NK-92 treated with Interleukin-12 subunit alpha and Interleukin-12 subunit beta, amount 100 ng/mL, for 24 hours (cell line): ENCODE measurements around the gene AP2A1.

ENCODE experiments used
- DNase-seq: peaks from one replicate; lab custom pipeline; 2025; lab: John Stamatoyannopoulos, UW

AP2A1 gene

DNA sequence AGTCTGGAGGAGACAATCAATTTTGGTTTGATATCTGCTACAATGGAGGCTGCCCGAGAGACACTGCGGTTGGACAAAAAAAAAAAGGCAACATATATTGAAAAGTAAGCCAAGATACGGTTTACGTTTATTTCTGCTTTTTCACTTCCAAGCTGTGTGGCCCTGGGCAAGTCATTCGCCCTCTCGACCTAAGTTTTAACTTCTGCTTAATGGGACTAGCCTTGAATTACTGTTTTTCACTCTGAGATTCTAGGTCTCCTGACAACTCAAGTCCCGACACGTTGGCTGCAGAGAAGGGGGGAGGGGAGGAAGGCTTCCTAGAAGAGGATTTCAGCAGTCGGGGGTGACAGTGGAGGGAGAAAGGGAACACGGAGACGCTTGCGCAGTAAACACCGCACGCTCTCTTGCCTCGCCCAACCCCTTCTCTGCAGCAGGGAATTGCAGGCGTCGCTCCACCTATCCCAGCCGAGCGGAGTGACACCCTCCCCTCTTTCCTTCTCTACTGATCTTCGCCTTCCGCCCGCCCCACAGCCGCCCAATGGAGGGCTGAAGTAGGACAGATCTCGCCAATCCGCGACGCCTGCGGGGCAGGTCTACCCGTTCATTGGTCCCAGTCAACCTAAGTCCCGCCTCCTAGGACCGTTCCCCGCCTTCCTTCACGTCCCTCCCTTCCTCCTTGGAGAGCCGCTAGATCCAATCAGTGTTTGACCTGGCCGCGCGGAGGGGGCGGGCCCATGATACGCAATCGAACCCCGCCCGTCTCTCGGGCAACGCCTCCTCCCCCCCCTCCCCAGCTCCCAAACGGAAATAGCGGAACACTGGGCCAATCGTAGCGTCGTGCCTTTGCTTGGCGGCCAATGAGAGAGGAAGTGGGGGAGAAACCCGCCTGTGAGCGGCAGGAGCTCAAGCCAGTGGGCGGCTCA, 533 bp upstream of the AP2A1 start:
- peak; percentile 99 for DNase-seq

DNA sequence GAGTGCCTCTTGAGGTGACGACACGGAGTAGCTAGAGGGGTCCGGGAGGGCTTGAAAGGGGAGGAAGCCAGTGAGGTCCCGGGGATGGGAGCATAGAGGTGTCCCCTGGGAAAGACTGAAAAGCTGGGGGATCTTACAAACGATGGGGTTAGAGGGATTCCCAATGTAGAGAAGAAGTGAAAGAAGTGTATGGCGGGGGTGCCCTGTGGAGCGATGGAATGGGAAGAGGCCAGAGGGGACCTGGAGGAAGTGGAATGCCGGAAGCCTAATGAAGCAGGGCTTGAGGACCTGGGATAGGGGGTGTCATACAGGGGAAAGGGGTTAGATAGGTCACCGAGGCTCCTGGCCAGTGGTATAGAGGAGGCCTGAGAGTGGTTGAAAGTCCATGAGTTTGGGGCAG, 580 bp downstream of the AP2A1 start:
- no peak for DNase-seq

DNA sequence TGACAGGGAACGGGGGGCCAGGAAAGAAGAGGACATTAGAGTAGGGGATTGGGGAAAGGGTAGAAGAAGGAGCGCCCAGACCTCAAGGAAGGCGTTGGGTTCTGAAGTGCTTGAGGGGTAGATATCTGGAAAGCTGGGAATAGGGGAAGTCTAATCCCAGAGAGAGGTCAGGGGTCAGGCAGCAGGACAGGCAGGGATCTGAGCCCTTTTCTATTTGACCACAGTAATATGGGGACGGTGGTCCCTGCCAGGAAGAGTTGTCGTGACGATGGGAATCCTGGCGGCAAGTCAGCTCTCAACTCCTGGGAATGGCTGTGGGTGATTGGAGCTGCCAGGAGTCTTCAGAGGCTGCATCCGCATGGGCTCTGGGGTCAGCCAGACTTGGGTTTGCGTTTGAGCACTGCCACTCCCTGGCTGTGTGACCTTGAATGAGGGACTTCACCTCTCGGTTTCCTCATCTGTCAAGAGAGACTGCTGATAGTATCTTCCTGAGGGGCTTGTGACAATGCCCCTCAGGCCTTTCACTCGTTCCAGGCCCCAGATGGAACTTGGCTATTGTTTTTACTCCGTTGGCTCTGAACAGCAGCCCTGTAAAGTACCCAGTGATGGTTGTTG, 1.3 kb downstream of the AP2A1 start:
- DNase-seq, result no peak

DNA sequence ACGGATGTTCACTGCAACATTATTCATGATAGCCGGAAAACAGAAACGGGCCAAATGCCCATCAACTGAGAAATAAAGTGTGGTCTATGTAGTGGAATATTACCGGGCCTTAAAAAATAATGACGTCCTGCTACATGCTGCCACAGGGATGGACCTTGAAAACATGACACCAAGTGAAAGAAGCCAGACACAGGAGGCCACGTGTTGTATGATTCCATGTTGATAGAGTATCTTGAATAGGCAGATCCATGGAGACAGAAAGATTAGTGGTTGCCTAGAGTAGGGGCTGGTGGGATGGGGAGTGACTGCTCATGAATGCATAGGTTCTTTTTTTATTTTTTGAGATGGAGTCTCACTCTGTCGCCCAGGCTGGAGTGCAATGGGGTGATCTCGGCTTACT, 3.7 kb downstream of the AP2A1 start:
- no peak for DNase-seq

DNA sequence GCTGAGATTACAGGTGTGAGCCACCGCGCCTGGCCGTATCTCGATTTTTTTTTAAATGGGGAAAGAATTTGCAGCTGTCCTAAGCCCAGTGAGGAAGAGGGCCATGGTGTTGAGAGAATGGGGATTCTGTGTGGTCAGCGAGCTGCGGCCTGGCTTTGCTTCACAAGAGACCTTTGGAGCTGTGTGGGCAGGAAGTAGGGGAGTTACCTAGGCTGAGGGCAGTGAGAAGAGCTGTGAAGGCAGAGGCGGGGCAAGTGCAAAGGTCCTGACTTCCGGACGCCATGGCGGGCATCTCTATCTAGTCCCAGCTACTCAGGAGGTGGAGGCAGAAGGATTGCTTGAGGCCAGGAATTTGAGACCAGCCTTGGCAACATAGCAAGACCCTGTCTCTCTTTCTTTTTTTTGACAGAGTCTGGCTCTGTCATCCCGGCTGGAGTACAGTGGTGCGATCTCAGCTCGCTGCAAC, 4.9 kb downstream of the AP2A1 start:
- no peak for DNase-seq

DNA sequence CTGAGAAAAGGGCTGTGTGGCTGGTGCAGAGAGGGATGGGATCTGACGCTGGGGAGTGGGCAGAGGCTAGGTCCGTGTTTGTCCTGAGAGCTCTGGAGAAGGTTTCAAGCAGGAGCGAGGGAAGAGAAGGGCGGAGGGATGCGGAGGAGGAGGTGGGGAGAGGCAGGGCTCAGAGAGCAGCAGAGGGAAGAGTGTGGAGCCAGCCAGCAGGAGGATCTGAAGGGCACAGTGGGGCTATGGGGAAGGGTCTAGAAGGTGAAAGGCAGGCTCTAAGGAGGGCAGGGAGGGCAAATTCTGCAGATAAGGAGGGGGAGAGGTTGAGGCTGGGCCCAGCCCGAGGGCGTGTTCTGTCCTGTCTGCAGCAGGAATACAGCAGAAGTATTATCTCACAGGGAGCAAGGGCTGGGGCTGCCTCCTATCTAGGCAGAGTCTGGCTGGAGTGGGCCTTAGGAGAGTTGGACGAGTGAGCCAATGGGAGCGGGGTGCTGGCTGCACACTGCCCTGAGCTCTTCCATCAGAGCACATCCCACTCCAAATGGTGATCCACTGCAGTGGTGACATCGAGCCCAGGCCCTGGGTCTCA, 6.1 kb downstream of the AP2A1 start:
- no peak for DNase-seq

DNA sequence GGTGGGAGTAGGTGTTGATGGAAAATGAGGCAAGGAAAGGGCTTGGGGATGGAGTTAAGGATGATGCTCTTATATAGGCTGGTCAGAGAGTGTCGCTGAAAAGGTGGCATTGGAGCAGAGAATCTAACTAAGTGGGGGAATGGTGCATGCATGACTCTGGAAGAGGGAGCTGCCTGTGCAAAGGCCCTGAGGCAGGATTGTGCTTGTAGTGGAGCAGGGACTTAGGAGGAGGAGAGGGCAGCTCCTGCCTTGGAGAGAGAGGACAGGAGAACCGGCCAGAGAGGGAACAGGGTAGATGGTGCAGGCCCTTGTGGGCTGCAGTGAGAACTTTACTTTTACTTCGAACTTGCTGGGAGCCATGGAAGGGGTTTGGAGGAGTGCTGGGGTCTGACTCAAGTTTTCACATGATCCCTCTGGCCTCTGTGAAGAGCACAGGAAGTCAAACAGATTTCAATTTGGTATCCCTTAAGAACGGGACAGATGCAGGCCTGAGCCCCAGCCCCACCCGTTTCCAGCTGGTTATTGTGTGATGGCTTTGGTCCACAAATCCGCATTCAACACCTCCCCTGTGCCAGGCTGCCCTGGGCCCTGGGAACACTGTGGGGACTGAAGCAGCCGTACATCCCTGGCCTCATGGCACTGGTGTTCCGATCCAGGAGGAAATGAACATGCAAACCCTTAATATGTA, 7.0 kb downstream of the AP2A1 start:
- DNase-seq, result no peak

DNA sequence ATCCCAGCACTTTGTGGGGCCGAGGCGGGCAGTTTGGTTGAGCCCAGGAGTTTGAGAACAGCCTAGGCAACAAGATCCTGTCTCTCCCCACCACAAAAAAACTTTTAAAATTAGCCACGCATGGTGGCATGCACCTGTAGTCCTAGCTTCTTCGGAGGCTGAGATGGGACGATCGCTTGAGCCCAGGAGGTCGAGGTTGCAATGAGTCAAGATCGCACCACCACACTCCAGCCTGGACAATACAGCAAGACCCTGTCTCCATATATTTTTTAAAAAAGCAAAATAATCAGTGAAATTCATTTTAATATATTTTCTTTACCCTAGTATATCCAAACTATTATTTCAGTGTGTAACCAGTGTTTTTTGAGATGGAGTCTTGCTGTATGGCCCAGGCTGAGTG, 8.2 kb downstream of the AP2A1 start:
- DNase-seq, result no peak

DNA sequence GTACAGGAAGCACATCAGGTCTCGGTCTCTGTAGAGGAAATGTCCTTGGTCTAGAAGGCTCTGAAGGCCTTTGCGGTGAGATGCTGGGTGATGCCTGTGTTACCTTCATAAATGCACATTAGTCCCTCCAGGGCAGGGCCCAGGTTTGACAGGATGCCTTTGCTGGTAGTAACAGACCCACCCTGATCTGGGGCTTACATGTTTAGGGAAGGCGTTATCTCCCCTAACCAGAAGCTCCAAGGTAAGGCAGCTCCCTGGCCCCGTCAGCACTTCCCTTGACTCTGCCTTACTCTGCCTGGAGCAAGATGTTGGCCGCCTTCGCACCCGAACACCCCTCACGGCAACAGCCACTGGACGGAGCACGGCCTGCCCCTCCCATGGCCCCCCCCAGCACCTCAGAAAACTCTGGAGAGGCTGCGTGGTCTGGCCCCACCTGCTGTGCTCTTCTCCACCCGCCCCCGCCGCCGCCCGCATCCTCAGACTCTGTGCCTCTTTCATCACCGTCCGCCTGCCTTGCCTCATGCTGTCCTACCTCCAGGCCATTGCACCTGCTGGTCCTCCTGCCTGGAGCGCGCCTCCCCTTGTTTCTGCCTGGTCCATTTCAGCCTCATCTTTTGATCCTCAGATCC, 9.1 kb downstream of the AP2A1 start:
- no peak for DNase-seq

DNA sequence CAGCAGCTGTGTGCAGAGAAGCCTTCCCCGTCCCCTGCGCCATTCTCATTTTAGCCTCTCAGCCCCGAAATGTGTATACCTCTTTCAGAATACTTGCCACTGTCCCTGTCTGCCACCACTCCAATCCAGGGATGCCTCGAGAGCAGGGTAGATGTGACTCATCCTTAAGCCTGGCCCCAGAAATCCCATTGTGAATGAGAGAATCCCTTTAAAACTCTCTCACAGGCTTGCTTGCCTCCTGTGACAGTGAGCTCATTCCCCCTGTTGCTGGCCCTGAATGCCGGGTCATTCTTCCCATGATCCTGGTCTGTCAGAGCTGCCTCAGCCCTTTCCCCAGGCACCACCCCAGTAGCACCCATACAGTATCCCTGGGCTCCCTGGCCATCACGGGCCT, 9.6 kb downstream of the AP2A1 start:
- no peak for DNase-seq

DNA sequence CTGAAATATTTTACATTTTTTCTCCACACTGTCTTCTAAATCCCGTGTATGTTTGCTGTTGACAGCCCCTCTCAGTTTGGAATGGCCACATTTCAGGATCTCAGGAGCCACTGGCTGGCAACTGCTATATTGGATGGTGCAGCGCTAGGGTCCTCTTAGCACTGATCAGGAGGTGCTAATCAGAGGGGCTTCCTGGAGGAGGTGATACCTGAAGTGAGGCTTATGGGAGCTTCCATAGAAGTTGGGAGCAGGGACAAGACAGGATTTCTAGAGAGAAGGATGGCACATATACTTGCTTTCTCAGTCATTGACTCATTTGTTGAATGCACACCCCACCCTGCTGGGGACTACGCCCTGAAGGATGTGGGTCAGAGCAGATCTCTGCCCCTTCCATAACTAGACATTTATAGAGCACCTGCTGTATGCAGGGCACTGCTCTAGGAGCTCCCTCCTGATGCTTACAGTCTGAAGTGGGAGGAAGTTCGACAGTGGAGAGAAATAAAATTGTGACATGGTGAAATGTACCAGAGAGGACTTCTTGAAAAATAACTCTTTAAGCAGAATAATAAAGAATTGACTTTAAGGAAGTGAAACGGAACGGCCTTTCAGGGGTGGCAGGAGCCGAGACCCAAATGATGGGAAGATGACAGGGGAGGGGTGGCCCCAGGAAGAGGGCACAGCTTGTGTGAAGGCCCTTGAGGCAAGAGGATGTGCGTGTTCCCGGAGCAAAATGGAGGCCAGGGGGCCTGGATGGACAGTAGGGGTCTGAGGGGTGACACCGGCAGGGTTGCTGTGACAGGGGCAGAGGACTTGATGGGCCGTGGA, 13.1 kb downstream of the AP2A1 start:
- no peak for DNase-seq

DNA sequence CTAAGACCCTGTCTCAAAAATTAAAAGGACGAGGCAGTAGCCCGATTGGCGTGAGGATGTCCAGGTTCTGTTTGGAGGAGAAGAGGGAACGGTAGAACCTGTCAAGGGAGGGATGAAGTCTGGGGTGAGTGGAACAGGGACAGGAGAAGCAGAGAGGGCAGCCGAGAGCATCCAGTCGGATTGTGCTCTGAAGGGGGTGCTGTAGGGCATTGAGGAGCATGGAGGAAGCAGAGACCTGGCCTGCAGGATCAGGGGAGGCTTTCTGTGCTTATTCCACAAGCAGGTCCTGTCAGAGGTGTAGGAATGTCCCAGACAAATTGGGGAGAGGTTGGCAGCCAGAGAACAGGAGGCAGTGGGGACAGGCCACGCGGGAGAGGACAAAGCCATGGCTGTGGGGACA, 14.1 kb downstream of the AP2A1 start:
- DNase-seq, result no peak

DNA sequence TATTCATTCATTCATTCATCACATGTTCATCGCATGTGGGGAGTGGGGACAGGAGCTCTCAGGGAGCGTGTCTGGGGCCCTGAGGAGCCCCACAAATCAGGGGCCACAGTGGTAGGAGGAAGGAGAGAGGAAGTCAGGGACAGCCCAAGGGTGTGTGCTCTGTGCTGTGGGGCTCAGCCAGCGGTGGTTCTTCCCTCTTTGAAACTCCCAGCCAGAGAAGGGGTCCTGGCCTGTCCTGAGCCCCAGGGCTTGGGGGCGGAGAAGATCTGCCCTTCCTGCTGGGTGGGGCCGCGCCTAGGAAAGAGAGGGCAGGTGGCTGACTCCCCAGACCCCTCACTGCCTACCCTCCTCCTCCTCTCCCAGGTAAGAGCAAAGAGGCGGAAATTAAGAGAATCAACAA, 14.6 kb downstream of the AP2A1 start:
- no peak for DNase-seq

DNA sequence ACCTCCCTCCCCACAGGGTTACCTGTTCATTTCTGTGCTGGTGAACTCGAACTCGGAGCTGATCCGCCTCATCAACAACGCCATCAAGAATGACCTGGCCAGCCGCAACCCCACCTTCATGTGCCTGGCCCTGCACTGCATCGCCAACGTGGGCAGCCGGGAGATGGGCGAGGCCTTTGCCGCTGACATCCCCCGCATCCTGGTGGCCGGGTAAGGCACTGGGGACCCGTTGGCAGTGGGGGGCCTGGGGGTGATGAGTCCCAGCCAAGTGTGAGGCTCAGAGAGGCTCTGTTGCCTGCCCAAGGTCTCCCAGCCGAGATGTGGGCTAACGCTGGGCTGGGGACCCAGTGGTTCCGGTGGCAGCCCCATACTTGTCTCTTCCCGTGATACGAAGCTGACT, 15.7 kb downstream of the AP2A1 start:
- no peak for DNase-seq

DNA sequence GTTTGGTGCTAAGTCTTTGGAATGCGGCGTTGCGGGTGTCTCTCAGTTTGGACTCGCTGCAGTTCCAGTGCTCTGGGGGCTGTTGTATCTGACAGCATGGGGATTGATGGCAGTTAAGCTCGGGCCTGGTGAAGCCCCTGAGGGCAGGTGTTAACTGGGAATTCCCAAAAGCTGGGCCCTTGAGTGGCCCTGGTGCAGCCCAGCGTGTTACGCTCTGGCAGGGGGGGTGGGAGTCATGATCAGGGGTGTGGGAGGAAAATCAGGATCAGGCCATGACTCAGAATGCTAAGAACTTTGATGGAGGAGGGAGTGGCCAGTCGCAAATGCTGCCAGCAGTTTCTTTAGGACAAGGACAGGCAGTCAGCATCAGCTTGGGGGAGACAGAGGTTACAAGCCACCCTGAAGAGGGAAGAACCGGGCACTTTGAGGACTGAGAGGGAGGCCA, 19.6 kb downstream of the AP2A1 start:
- no peak for DNase-seq

DNA sequence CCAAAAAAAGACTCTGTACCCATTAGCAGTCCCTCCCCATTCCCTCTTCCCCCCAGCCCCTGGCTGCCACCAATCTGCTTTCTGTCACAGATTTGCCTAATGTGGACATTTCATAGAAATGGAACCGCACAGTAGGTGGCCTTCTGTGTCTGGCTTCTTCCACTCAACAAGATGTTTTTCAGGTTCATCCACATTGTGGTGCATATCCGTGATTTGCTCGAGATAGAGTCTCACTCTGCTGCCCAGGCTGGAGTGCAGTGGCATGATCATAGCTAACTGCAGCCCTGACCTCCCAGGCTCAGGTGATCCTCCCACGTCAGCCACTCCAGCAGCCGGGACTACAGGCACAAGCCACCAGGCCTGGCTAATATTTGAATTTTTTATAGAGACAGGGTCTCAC, 20.9 kb downstream of the AP2A1 start:
- DNase-seq, result no peak

DNA sequence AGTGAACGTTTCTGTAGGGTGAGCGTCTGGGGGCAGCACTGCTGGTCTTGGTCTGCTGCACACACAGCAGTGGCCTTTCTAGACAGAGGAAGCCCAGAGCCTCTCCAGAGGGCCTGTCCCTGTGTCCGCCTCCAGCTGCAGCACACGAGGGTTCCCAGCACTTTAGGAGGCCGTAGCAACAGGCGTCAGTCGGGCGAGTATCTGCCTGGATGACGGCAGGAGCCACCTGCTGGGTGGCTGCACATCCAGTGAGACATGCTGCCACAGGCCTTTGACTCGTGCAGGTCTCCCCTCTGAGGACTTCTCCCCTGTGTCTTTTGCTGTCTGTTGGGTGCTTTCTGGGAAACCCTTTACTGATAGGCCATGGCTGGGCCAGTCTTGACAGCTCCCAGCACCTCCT, 22.1 kb downstream of the AP2A1 start:
- DNase-seq, result no peak

DNA sequence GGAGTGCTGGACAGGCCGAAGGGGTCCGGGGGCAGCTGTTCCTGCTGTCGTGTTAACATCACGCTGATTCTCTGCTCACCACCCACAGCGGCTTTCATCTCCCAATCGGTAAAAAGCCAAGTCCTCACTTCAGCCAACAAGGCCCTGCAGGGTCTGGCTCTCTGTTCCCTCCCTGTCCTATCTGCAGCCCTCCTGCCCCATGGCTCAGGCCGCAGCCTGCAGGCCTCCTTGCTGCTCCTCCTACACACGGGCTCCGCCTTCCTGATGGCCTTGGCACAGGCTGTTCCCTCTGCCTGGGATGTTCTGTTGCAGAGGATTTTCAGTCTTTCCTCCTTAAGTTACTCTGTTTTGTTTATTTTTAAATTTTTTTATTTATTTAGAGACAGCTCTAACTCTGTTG, 24.1 kb downstream of the AP2A1 start:
- no peak for DNase-seq

DNA sequence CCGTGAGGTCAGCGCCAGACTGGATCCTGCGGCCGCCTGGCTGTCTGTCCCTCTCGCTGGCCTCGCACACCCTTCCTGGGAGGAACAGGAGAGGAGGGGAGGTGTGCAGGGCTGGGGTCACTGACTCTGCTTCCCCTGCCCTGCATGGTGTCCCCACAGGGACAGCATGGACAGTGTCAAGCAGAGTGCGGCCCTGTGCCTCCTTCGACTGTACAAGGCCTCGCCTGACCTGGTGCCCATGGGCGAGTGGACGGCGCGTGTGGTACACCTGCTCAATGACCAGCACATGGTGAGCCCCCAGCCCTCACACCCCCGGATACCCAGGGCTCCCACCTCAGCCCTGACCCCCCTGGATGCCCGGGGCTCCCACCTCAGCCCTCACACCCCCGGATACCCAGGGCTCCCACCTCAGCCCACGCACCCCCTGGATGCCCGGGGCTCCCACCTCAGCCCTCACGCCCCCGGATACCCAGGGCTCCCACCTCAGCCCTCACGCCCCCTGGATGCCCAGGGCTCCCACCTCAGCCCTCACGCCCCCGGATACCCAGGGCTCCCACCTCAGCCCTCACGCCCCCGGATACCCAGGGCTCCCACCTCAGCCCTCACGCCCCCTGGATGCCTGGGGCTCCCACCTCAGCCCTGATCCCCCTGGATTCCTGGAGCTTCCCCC, 25.1 kb downstream of the AP2A1 start:
- DNase-seq, result no peak

DNA sequence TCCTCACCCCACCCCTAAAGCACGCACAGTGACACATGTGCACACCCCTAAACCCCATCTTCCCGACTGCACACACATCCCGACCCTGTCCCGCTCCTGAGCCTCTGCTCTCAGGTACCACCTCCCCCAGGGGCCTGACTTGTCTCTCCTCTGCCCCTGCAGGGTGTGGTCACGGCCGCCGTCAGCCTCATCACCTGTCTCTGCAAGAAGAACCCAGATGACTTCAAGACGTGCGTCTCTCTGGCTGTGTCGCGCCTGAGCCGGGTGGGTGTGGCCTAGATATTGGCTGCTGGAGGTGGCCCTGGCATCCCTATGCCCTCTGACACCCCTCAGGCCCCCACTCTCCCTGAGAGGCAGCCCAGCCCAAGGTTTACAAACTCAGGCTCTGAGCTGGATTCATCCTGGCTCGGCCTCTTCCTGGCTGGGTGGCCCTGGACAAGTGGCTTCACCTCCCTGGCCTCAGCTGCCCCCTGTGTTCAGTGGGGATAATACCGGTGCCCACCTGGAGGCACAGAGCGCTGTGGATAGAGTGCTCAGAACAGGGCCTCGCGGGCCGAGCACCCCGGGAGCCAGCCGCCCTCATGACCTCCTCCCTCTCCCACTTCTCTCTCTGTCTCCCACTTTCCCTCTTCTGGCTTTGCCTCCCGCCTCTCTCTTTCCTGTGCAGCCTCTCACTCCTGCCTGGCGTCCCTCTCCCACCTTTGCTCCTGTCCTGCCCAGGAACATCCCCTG, 26.2 kb downstream of the AP2A1 start:
- DNase-seq, result no peak
